ENCODE results near the gene ADGRL1. TPM values are rescaled to one million over a fixed set of nuclear protein-coding genes. Genes with fewer than 3 reads are reported as not detected.
"Not testable (repeated sequence)": the region's sequence is repeated elsewhere in the genome, so short reads cannot be mapped to it uniquely, and the experiment has no call there.

Gene ADGRL1
- total and polyA plus RNA-seq, 8 donors = 26.4 to 53.5 (median 35.7) TPM

GRCh38 chr19:14149509-14149994 lies 56.4 kb downstream of the ADGRL1 start:
- H3K36me3 ChIP-seq = peaks cover 0 to 21% of the 10 kb centered on the region in 2 donors
- peak overlapping the region in 1 of 2 donors; percentile 13 for H3K4me3 ChIP-seq
- H3K9me3 ChIP-seq = no peaks in the 10 kb centered on the region
- H3K27ac ChIP-seq = peak overlapping the region; percentile 76 to 80
- no peak for TF ChIP-seq CTCF (IDR thresholded peaks at IDR 0.05)
- DNase-seq = peak; percentile 51 to 96 (median 90)
- peaks cover 18 to 52% of the 10 kb centered on the region in 2 donors for H3K4me1 ChIP-seq
- intact Hi-C loops (cut with DNase I) = loop anchor here in 1 of 2 donors (5.0 kb wide), 1 partner anchor 198 kb away; no protein-coding TSS in a partner anchor
- no peaks in the 10 kb centered on the region for H3K27me3 ChIP-seq
- peak; percentile 46 for ATAC-seq

- H3K27ac ChIP-seq = peak overlapping the region; percentile 76 to 80
- peaks cover 0 to 21% of the 10 kb centered on the region in 2 donors for H3K36me3 ChIP-seq
- peaks cover 18 to 52% of the 10 kb centered on the region in 2 donors for H3K4me1 ChIP-seq
- intact Hi-C loops (cut with DNase I) = loop anchor here in 1 of 2 donors (5.0 kb wide), 1 partner anchor 198 kb away; no protein-coding TSS in a partner anchor
- no peaks in the 10 kb centered on the region for H3K9me3 ChIP-seq
- H3K4me3 ChIP-seq = no peak overlapping the region
- H3K27me3 ChIP-seq = no peaks in the 10 kb centered on the region
- DNase-seq (peak in 1 of 4 donors; percentile 57), ATAC-seq (no peak)
- no peak for TF ChIP-seq CTCF (IDR thresholded peaks at IDR 0.05)
Observed at GRCh38 chr19:14148751-14149410, 57.1 kb downstream of the ADGRL1 start.

- intact Hi-C loops (cut with DNase I) = loop anchor here in 1 of 2 donors (5.0 kb wide), 1 partner anchor 199 kb away; no protein-coding TSS in a partner anchor
- no peak overlapping the region for H3K4me3 ChIP-seq
- H3K27me3 ChIP-seq = no peaks in the 10 kb centered on the region
- ATAC-seq = peak; percentile 92
- peak; percentile 64 to 90 (median 84) for DNase-seq
- H3K36me3 ChIP-seq = peaks cover 0 to 21% of the 10 kb centered on the region in 2 donors
- peak overlapping the region; percentile 76 to 80 for H3K27ac ChIP-seq
- H3K4me1 ChIP-seq = peaks cover 18 to 52% of the 10 kb centered on the region in 2 donors
- TF ChIP-seq CTCF (IDR thresholded peaks at IDR 0.05) = peak; percentile 73 to 83
- no peaks in the 10 kb centered on the region for H3K9me3 ChIP-seq
Observed at GRCh38 chr19:14147797-14148605, 58.0 kb downstream of the ADGRL1 start.

GRCh38 chr19:14146789-14147216 lies 59.2 kb downstream of the ADGRL1 start:
- Histone ChIP-seq H3K36me3 (peaks cover 0 to 10% of the 10 kb centered on the region in 2 donors), H3K9me3 (no peaks in the 10 kb centered on the region), H3K4me3 (no peak overlapping the region), H3K4me1 (peaks cover 18 to 52% of the 10 kb centered on the region in 2 donors), H3K27me3 (no peaks in the 10 kb centered on the region), H3K27ac (no peak overlapping the region)
- ATAC-seq (no peak), DNase-seq (no peak)
- no peak for TF ChIP-seq CTCF (IDR thresholded peaks at IDR 0.05)
- intact Hi-C loops (cut with DNase I) = loop anchor here in 1 of 2 donors (5.0 kb wide), 1 partner anchor 200 kb away; no protein-coding TSS in a partner anchor

- not testable (repeated sequence) for H3K4me3 ChIP-seq, H3K9me3 ChIP-seq, DNase-seq, H3K27ac ChIP-seq, ATAC-seq, H3K27me3 ChIP-seq, H3K36me3 ChIP-seq
- peaks cover 18 to 50% of the 10 kb centered on the region in 2 donors for H3K4me1 ChIP-seq
- intact Hi-C loops (cut with DNase I) = loop anchor here in 1 of 2 donors (5.0 kb wide), 1 partner anchor 201 kb away; no protein-coding TSS in a partner anchor
Observed at GRCh38 chr19:14146169-14146568, 59.8 kb downstream of the ADGRL1 start.
